Measurements from ENCODE around the gene SLC66A2.

Gene SLC66A2

DNA sequence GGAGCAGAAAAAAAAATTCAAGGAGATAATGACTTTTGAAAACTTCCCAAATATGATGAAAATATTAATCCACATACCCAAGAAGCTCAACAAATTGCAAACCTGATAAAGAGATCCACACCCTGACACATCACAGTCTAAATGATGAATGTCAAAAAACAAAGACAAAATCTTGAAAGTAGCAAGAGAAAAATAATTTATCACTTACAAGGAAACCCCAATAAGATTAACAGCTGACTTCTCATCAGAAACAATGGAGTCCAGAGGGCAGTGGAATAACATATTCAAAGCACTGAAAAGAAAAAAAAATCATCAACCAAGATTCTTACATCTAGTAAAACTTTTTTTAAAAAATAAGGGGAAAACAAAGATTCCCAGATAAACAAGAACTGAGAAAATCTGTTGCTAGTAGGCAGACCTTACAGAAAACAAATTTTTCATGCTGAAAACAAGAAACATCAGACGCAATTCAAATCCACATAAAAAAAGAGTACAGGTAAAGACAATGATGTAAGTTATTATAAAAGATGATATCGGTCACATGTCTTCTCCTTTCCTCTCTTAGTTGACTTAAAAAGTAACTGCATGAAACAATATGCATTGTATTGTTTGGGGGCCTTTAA lies 21.3 kb downstream of the SLC66A2 start:
- no peaks in the 10 kb centered on the region for H3K27me3 ChIP-seq (ENCODE audit: insufficient read depth, poor library complexity, severe bottlenecking)
- DNase-seq (ENCODE audit: low read depth in 1 of 2, low spot score in 1 of 2) = no peak
- no peak overlapping the region for H3K27ac ChIP-seq (replicated peaks)
- no peak overlapping the region for H3K4me3 ChIP-seq (replicated peaks; ENCODE audit: insufficient read depth, low read length)
- no peak for TF ChIP-seq POLR2AphosphoS5 (IDR thresholded peaks at IDR 0.05; ENCODE audit: low read depth)
- TF ChIP-seq, protein P1, sequence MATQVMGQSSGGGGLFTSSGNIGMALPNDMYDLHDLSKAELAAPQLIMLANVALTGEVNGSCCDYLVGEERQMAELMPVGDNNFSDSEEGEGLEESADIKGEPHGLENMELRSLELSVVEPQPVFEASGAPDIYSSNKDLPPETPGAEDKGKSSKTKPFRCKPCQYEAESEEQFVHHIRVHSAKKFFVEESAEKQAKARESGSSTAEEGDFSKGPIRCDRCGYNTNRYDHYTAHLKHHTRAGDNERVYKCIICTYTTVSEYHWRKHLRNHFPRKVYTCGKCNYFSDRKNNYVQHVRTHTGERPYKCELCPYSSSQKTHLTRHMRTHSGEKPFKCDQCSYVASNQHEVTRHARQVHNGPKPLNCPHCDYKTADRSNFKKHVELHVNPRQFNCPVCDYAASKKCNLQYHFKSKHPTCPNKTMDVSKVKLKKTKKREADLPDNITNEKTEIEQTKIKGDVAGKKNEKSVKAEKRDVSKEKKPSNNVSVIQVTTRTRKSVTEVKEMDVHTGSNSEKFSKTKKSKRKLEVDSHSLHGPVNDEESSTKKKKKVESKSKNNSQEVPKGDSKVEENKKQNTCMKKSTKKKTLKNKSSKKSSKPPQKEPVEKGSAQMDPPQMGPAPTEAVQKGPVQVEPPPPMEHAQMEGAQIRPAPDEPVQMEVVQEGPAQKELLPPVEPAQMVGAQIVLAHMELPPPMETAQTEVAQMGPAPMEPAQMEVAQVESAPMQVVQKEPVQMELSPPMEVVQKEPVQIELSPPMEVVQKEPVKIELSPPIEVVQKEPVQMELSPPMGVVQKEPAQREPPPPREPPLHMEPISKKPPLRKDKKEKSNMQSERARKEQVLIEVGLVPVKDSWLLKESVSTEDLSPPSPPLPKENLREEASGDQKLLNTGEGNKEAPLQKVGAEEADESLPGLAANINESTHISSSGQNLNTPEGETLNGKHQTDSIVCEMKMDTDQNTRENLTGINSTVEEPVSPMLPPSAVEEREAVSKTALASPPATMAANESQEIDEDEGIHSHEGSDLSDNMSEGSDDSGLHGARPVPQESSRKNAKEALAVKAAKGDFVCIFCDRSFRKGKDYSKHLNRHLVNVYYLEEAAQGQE (IDR thresholded peaks at IDR 0.05; ENCODE audit: insufficient replicate concordance, low read depth) = no peak
- TF ChIP-seq, protein P2, sequence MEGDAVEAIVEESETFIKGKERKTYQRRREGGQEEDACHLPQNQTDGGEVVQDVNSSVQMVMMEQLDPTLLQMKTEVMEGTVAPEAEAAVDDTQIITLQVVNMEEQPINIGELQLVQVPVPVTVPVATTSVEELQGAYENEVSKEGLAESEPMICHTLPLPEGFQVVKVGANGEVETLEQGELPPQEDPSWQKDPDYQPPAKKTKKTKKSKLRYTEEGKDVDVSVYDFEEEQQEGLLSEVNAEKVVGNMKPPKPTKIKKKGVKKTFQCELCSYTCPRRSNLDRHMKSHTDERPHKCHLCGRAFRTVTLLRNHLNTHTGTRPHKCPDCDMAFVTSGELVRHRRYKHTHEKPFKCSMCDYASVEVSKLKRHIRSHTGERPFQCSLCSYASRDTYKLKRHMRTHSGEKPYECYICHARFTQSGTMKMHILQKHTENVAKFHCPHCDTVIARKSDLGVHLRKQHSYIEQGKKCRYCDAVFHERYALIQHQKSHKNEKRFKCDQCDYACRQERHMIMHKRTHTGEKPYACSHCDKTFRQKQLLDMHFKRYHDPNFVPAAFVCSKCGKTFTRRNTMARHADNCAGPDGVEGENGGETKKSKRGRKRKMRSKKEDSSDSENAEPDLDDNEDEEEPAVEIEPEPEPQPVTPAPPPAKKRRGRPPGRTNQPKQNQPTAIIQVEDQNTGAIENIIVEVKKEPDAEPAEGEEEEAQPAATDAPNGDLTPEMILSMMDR (IDR thresholded peaks at IDR 0.05; ENCODE audit: insufficient read depth, low read length) = no peak

DNA sequence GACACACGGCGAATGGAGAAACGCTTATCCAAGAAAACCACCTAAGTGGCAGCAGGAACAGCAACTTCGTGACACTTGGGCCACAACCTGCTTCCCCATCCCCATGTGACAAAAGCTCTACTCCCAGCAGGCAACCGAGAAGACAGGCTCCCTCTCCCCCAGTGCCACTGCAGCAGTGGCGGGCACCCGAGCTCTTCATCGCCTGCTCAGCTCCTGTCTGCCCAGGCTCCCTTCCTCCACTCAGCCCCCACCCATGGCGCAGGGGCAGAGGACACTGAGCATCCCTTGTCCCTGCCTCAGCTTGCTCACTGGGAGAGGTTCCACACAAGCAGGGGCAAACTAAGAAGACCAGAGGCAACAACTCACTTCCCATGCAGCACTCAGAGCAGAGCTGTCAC lies 22.9 kb downstream of the SLC66A2 start:
- Histone ChIP-seq H3K27ac (replicated peaks) (no peak overlapping the region), H3K4me3 (replicated peaks; ENCODE audit: insufficient read depth, low read length) (no peak overlapping the region), H3K27me3 (ENCODE audit: insufficient read depth, poor library complexity, severe bottlenecking) (no peaks in the 10 kb centered on the region)
- TF ChIP-seq POLR2AphosphoS5 (IDR thresholded peaks at IDR 0.05; ENCODE audit: low read depth) (no peak), SPI1 (IDR thresholded peaks at IDR 0.05; ENCODE audit: borderline replicate concordance, low read depth) (no peak), GABPA (IDR thresholded peaks at IDR 0.05; ENCODE audit: low read depth) (no peak)
- TF ChIP-seq, protein P1 (IDR thresholded peaks at IDR 0.05; ENCODE audit: insufficient replicate concordance, low read depth) = no peak
- TF ChIP-seq, protein P2 (IDR thresholded peaks at IDR 0.05; ENCODE audit: insufficient read depth, low read length) = no peak
- DNase-seq (ENCODE audit: low read depth in 1 of 2, low spot score in 1 of 2) = no peak

- no peak for DNase-seq (ENCODE audit: low read depth in 1 of 2, low spot score in 1 of 2)
- no peak for TF ChIP-seq SPI1 (IDR thresholded peaks at IDR 0.05; ENCODE audit: borderline replicate concordance, low read depth)
- H3K4me3 ChIP-seq (replicated peaks; ENCODE audit: insufficient read depth, low read length) = no peak overlapping the region
- H3K27me3 ChIP-seq (ENCODE audit: insufficient read depth, poor library complexity, severe bottlenecking) = no peaks in the 10 kb centered on the region
- no peak overlapping the region for H3K27ac ChIP-seq (replicated peaks)
Measured at GRCh38 chr18:79927607-79928562, 23.6 kb downstream of the SLC66A2 start.

- H3K27me3 ChIP-seq (ENCODE audit: insufficient read depth, poor library complexity, severe bottlenecking) = no peaks in the 10 kb centered on the region
- DNase-seq (ENCODE audit: low read depth in 1 of 2, low spot score in 1 of 2) = no peak
- H3K4me3 ChIP-seq (replicated peaks; ENCODE audit: insufficient read depth, low read length) = no peak overlapping the region
- TF ChIP-seq, protein P1 (IDR thresholded peaks at IDR 0.05; ENCODE audit: insufficient replicate concordance, low read depth) = no peak
- TF ChIP-seq GABPA (IDR thresholded peaks at IDR 0.05; ENCODE audit: low read depth) (no peak), SPI1 (IDR thresholded peaks at IDR 0.05; ENCODE audit: borderline replicate concordance, low read depth) (no peak), POLR2AphosphoS5 (IDR thresholded peaks at IDR 0.05; ENCODE audit: low read depth) (no peak)
- TF ChIP-seq, protein P2 (IDR thresholded peaks at IDR 0.05; ENCODE audit: insufficient read depth, low read length) = no peak
- no peak overlapping the region for H3K27ac ChIP-seq (replicated peaks)
Measured at GRCh38 chr18:79926715-79927606, 24.5 kb downstream of the SLC66A2 start.
